ENCODE results near the gene NHLH2.

- no peak for TF ChIP-seq POLR2A (IDR thresholded peaks at IDR 0.05)
- TF ChIP-seq CTCF (IDR thresholded peaks at IDR 0.05), result no peak
- no peak for TF ChIP-seq POLR2AphosphoS5 (IDR thresholded peaks at IDR 0.05)
These were observed 40.2 kb upstream of the NHLH2 start for GRCh38 chr1:115880981-115881672.
